OCI-LY3 (cell line): ENCODE results near the gene SRCIN1.

Experiments used
- H2AFZ ChIP-seq: fragments of 200-600, 300-600 bp; shearing (Covaris generic); 2 replicates; pipeline ENCODE4 v1.6.0; 2014; ENCODE audit warnings: antibody characterized with exemption, low read depth, low read length
- H3K27ac ChIP-seq: fragments of 200-600, 300-600 bp; sonication (generic); 2 replicates; pipeline ENCODE4 v1.5.1; 2014; ENCODE audit warnings: mild to moderate bottlenecking, low read length, moderate library complexity, mixed read lengths
- H3K27me3 ChIP-seq: fragments of 200-600, 300-600 bp; sonication (generic); 2 replicates; pipeline ENCODE4 v1.6.1; 2014; ENCODE audit warnings: low read depth, low read length, mixed read lengths
- H3K36me3 ChIP-seq: fragments of 200-600, 300-600 bp; sonication (generic); replicated peaks from 2 replicates; pipeline ENCODE3; 2014; ENCODE audit warnings: low read depth, low read length, mixed read lengths
- H3K4me1 ChIP-seq: fragments of 300-600, 200-600 bp; sonication (generic); 2 replicates; pipeline ENCODE4 v1.6.1; 2014; ENCODE audit warnings: low read length, mixed read lengths
- H3K4me2 ChIP-seq: fragments of 200-600, 300-600 bp; sonication (generic); 2 replicates; pipeline ENCODE4 v1.6.1; 2014; ENCODE audit warnings: low read length, mixed read lengths
- H3K4me3 ChIP-seq: fragments of 300-600, 200-600 bp; sonication (generic); 2 replicates; pipeline ENCODE4 v1.5.1; 2014; ENCODE audit warnings: antibody characterized with exemption, mild to moderate bottlenecking, low read length, moderate library complexity
- H3K79me2 ChIP-seq: fragments of 300-600, 200-600 bp; shearing (Covaris generic); 2 replicates; pipeline ENCODE4 v1.6.1; 2014; ENCODE audit warnings: mild to moderate bottlenecking, low read length, mixed read lengths
- H3K9ac ChIP-seq: fragments of 300-600, 200-600 bp; shearing (Covaris generic); 2 replicates; pipeline ENCODE4 v1.6.0; 2014; ENCODE audit warnings: mild to moderate bottlenecking, low read length, moderate library complexity
- H3K9me3 ChIP-seq: fragments of 200-600, 300-600 bp; shearing (Covaris generic); 2 replicates; pipeline ENCODE4 v1.6.1; 2014; ENCODE audit warnings: low read length, mixed read lengths; ENCODE audit not compliant: insufficient read depth
- H4K20me1 ChIP-seq: fragments of 200-600, 300-600 bp; sonication (generic); 2 replicates; pipeline ENCODE4 v1.6.1; 2016; ENCODE audit warnings: low read length, mixed read lengths; ENCODE audit not compliant: insufficient read depth
- EZH2phosphoT487 ChIP-seq: fragments of 200-600 bp; shearing (Covaris generic); IDR thresholded peaks from 2 replicates; pipeline ENCODE4 v1.6.1; 2018; ENCODE audit warnings: antibody characterized with exemption, mixed run types, low read depth
- TF ChIP-seq, protein P1 (sequence below): fragments of 200-600, 300-600 bp; sonication (generic); IDR thresholded peaks from 2 replicates; pipeline ENCODE4 v1.5.1; 2014; ENCODE audit warnings: antibody characterized with exemption, low read length, low read depth

Gene SRCIN1

DNA sequence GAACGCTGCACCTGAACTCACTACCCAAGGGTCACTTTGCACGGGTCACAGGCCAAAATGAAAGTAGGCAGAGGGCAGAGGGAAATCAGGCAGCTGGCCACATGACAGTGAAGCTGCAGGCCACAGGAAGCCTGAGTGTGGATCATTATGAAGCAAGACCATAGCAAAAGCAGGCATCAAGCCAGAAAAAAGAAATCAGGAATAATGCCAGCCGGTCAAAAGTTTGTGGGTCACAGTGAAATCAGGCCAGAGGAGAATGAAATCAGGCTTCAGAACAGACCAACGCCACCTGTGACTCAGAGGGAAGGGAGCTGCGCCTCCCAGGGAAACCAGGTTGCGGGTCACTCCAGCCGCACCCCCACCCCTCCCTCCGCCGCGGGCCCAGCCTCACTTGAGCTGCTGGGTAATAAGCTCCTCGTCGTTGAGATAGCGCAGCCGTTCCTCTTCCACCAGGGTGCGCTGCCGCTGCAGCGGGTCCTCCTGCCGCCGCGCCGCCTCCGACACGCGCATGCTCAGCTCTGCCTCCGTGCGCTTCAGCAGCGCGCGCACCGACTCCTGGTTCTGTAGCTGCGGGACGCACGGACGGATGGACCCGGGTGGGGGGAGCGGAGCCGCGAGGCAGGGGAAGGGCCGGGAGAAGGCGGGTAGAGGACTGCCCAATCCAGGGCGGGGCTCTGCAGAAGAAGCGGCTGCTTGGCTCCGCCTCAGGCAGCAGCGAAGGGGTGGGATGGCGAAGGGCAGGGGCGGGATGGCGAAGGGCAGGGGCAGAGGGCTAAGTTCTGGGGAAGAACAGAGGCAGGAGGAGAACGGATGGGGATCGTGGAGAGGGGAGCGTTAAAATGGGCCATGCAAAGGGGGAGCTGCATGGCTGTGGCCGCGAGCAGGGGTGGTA, 47.7 kb downstream of the SRCIN1 start:
- no peaks in the 10 kb centered on the region for H4K20me1 ChIP-seq
- TF ChIP-seq, protein P1, sequence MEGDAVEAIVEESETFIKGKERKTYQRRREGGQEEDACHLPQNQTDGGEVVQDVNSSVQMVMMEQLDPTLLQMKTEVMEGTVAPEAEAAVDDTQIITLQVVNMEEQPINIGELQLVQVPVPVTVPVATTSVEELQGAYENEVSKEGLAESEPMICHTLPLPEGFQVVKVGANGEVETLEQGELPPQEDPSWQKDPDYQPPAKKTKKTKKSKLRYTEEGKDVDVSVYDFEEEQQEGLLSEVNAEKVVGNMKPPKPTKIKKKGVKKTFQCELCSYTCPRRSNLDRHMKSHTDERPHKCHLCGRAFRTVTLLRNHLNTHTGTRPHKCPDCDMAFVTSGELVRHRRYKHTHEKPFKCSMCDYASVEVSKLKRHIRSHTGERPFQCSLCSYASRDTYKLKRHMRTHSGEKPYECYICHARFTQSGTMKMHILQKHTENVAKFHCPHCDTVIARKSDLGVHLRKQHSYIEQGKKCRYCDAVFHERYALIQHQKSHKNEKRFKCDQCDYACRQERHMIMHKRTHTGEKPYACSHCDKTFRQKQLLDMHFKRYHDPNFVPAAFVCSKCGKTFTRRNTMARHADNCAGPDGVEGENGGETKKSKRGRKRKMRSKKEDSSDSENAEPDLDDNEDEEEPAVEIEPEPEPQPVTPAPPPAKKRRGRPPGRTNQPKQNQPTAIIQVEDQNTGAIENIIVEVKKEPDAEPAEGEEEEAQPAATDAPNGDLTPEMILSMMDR, result peak; percentile 79
- no peak for TF ChIP-seq EZH2phosphoT487
- peak overlapping the region; percentile 97 for H3K4me2 ChIP-seq
- no peaks in the 10 kb centered on the region for H3K79me2 ChIP-seq
- H3K27me3 ChIP-seq, result peaks cover 5% of the 10 kb centered on the region; the same call in 1 of the 2 replicates
- no peaks in the 10 kb centered on the region for H3K9me3 ChIP-seq
- H2AFZ ChIP-seq, result peak overlapping the region; percentile 70; the same call in 1 of the 2 replicates
- no peak overlapping the region for H3K27ac ChIP-seq
- no peaks in the 10 kb centered on the region for H3K36me3 ChIP-seq
- peak overlapping the region; percentile 87 for H3K4me3 ChIP-seq
- peaks cover 18% of the 10 kb centered on the region for H3K4me1 ChIP-seq
- H3K9ac ChIP-seq, result peak overlapping the region; percentile 55

DNA sequence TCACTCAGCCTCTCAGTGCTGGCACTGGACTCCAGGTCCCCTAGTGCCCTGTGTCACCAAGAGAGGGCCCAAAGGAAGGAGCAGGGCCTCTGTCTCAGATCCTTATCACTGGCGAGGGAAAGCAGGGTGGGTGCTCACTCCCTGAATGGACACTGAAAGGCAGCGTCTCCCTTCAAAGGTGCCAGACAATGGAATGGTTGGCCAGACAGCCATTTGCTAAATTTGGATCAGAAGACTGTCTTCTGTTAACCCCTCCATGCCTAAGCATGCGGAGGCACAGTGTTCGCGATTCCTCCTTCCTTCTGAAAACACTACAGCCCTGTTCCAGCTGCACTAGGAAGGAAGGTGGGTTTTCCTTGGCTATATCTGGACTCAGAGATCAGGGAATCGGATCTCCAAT, 48.4 kb downstream of the SRCIN1 start:
- Histone ChIP-seq H3K27ac (no peak overlapping the region), H4K20me1 (no peaks in the 10 kb centered on the region), H3K4me2 (peak overlapping the region; percentile 97), H2AFZ (no peak overlapping the region), H3K27me3 (peaks cover 5% of the 10 kb centered on the region; the same call in 1 of the 2 replicates), H3K79me2 (no peaks in the 10 kb centered on the region), H3K36me3 (no peaks in the 10 kb centered on the region), H3K4me3 (peak overlapping the region; percentile 87), H3K9me3 (no peaks in the 10 kb centered on the region), H3K4me1 (peaks cover 18% of the 10 kb centered on the region), H3K9ac (no peak overlapping the region; the same call in 1 of the 2 replicates)
- TF ChIP-seq EZH2phosphoT487, result no peak
- TF ChIP-seq, protein P1, result no peak

DNA sequence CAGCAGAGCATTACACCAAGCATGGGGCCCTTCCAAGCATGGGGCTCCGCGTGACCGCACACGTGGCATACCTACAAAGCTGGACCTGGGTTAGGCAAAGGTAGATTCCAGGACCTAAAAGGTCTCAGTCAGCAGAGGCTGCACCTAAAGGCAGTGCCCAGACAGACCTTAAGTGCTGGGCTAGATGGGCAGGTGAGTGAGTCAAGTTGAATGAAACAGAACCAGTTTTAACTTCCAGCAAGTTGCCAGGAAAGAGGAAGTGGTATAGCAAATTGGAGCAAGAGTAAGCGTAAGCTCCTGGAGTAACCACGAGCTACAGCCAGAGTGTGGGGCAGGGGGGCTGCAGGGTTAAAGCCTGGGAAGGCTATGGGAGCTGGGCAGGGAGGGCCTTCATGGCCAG, 49.5 kb downstream of the SRCIN1 start:
- peaks cover 5% of the 10 kb centered on the region; the same call in 1 of the 2 replicates for H3K27me3 ChIP-seq
- no peak overlapping the region for H3K4me3 ChIP-seq
- H4K20me1 ChIP-seq, result no peaks in the 10 kb centered on the region
- no peaks in the 10 kb centered on the region for H3K9me3 ChIP-seq
- H2AFZ ChIP-seq, result no peak overlapping the region
- H3K79me2 ChIP-seq, result no peaks in the 10 kb centered on the region
- H3K4me1 ChIP-seq, result peaks cover 18% of the 10 kb centered on the region
- TF ChIP-seq EZH2phosphoT487, result no peak
- TF ChIP-seq, protein P1, result no peak
- H3K4me2 ChIP-seq, result no peak overlapping the region
- no peaks in the 10 kb centered on the region for H3K36me3 ChIP-seq
- no peak overlapping the region for H3K27ac ChIP-seq
- H3K9ac ChIP-seq, result no peak overlapping the region
